Activated T-helper 1 cell treated with anti-CD3 and anti-CD28 coated beads, Interleukin-2, amount 50 U/mL, for 16 hours (primary cell): ENCODE results near the gene PLCXD1.
"Not testable (repeated sequence)": the region's sequence is repeated elsewhere in the genome, so short reads cannot be mapped to it uniquely, and the experiment has no call there.

ENCODE experiments used
- DNase-seq, 2 donors: peaks; one replicate each; pipeline ENCODE4 v3.0.0-alpha.2; 2020; ENCODE audit warnings: low read depth in 1 of 2, low spot score in 1 of 2

The PLCXD1 gene

GRCh38 chrX:316351-317325, 35.5 kb downstream of the PLCXD1 start:
- no peak for DNase-seq

- no peak for DNase-seq
Measured at GRCh38 chrX:317424-318067, 36.4 kb downstream of the PLCXD1 start.

GRCh38 chrX:318068-318738, 37.0 kb downstream of the PLCXD1 start:
- peak; percentile 89 to 95 for DNase-seq

- peak; percentile 96 to 99 for DNase-seq
Measured at GRCh38 chrX:318739-319578, 37.8 kb downstream of the PLCXD1 start, which contains the start of gene GTPBP6. TSS of gene GTPBP6 (minus strand) at chrX:318796. CDS start at chrX:318787, 9 bp downstream.

- DNase-seq = no peak
Measured at GRCh38 chrX:319579-320125, 38.5 kb downstream of the PLCXD1 start.

GRCh38 chrX:320126-320783, 39.1 kb downstream of the PLCXD1 start:
- DNase-seq = no peak

GRCh38 chrX:323721-324628, 42.8 kb downstream of the PLCXD1 start:
- no peak for DNase-seq

- not testable (repeated sequence) for DNase-seq
Measured at GRCh38 chrX:324664-325063, 43.5 kb downstream of the PLCXD1 start.

- no peak for DNase-seq
Measured at GRCh38 chrX:327660-328126, 46.5 kb downstream of the PLCXD1 start.

- DNase-seq = no peak
Measured at GRCh38 chrX:329291-329910, 48.2 kb downstream of the PLCXD1 start.

GRCh38 chrX:330141-330725, 49.1 kb downstream of the PLCXD1 start:
- DNase-seq = not testable (repeated sequence)

- no peak for DNase-seq
Measured at GRCh38 chrX:330726-331150, 49.6 kb downstream of the PLCXD1 start.

- no peak for DNase-seq
Measured at GRCh38 chrX:331151-331824, 50.1 kb downstream of the PLCXD1 start.

GRCh38 chrX:331825-332495, 50.8 kb downstream of the PLCXD1 start:
- no peak for DNase-seq

GRCh38 chrX:332496-332860, 51.3 kb downstream of the PLCXD1 start:
- no peak for DNase-seq

GRCh38 chrX:332916-333610, 51.9 kb downstream of the PLCXD1 start:
- no peak for DNase-seq
